D721Med (cell line): ENCODE data around the gene ZCCHC14.
"Not testable (repeated sequence)": the region's sequence is repeated elsewhere in the genome, so short reads cannot be mapped to it uniquely, and the experiment has no call there.

Source experiments
- DNase-seq: peaks from one replicate; pipeline ENCODE4 v3.0.0; 2011; ENCODE audit warnings: low spot score; ENCODE audit not compliant: insufficient read length
- FAIRE-seq: peaks from 2 replicates; lab custom pipeline; 2011; peaks lifted over from hg19 to GRCh38; lab: Jason Lieb, UNC
- TF ChIP-seq, protein P1 (sequence below): IDR thresholded peaks from 2 replicates; pipeline ENCODE4 v1.5.1; 2012; ENCODE audit warnings: mild to moderate bottlenecking, control low read depth; ENCODE audit not compliant: insufficient read depth; ENCODE audit errors: missing control alignments

The ZCCHC14 gene

DNA sequence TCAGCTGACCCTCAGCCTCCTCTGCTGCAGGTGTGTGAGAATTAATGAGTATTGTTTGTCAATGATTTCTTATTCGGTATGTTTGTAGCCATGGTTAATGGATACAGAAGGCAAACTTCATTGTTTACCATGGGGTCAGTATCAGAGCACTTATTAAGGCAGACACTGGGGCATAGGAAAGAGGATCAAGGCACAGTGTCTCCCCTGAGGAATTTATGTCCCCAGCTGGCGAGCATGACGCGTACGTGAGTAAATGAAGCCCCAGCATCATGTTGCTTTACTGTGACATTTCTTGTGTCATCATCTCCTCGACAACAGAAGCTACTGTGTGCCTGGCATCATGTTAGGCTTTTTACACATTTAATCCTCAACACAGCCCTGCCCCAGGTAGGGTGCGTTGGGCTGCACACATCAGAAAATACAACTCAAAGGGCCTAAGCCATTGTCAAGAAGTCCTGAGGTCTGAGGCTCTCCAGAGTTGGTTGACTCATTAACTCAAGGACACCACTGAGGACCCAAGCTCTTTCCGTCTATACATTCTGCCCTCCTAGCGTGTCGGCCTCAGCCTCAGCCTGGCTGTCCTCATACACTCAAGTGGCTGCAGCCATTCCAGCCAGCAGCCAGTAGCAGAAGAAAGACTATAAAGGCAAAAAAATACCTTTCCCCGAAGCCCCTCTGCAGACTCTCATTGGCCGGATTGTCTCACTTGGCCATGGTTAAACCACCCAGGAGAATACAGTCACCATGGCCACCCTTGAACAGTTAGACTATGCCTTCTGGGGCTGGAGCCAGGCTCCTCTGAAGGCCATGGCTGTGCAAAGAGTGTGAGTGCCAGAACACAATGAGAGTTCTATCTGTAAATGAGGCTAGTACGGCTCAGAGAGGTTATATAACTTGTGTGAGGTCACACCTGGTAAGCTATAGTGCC lies 13.9 kb upstream of the ZCCHC14 start:
- TF ChIP-seq, protein P1, sequence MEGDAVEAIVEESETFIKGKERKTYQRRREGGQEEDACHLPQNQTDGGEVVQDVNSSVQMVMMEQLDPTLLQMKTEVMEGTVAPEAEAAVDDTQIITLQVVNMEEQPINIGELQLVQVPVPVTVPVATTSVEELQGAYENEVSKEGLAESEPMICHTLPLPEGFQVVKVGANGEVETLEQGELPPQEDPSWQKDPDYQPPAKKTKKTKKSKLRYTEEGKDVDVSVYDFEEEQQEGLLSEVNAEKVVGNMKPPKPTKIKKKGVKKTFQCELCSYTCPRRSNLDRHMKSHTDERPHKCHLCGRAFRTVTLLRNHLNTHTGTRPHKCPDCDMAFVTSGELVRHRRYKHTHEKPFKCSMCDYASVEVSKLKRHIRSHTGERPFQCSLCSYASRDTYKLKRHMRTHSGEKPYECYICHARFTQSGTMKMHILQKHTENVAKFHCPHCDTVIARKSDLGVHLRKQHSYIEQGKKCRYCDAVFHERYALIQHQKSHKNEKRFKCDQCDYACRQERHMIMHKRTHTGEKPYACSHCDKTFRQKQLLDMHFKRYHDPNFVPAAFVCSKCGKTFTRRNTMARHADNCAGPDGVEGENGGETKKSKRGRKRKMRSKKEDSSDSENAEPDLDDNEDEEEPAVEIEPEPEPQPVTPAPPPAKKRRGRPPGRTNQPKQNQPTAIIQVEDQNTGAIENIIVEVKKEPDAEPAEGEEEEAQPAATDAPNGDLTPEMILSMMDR, result no peak
- DNase-seq (no peak), FAIRE-seq (no peak)

DNA sequence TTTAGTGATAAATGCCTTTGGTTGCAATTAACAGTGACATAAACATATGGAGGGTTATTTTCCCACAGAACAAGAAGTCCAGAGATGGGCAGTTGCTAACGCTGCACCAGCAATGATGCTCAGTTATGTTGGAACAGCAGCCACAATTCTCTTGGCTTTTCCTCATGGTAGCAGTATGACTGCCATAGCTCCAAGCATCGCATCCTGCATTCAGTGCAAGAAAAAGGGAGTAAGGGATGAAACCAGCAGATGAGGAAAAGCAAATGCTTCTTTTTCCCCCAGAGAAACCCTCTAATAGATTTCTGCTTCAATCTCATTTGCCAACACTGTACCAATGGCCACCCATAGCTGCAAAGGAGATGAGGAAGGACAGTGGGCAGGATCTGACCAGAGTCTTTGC lies 13.0 kb upstream of the ZCCHC14 start:
- TF ChIP-seq, protein P1, result no peak
- no peak for DNase-seq
- FAIRE-seq, result no peak

DNA sequence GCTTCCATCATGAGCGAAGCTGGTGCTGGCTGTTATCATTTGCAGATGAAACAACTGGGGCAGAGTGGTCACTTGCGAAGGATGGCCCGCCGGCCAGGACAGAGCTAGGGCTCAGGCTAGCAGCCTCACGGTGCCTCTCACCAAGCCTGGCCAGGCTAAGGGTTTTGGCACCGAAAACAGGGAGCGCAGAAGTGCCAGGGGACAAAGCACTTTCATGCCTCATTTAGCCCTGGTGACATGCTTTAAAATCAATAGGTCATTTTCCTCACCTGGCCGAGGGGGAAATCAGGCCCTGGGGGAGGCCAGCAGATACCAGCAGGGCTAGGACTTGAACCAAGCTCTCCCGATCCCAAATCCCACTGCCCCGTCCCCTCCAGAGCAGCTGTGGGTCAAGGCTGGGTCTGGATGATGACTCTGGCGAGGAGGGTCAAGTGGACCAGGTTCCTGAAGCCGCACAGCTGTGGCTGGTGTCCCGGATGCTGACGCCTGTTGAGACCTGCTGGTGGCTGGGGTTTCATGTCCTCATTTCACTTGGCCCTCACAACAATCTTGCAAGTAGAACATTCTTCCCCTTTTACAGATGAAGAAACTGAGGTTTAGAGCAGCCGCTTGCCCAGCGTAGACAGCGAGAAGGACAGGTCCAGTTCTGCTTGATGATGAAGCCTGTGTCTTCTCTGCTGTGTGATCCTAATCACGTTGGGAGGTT lies 10.6 kb upstream of the ZCCHC14 start:
- FAIRE-seq, DNase-seq: not testable (repeated sequence)

DNA sequence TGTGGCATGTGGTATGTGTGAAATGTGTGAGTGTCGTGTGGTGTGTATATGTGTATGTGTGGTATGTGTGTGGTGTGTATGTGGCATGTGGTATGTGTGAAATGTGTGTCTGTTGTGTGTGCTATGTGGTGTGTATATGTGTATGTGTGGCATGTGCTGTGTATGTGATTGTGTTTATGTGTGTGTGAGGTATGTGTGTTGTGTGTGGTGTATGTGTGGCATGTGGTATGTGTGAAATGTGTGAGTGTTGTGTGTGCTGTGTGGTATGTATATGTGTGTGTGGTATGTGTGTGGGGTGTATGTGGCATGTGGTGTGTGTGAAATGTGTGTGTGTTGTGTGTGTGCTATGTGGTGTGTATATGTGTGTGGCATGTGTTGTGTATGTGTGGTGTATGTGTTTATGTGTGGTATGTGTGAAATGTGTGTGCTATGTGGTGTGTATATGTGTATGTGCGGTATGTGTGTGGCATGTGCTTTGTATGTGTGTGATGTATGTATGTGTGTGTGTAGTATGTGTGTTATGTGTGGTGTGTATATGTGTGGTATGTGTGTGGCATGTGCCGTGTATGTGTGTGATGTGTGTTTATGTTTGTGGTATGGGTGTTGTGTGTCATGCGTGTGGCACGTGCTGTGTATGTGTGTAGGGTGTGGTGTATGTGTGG lies 9.6 kb upstream of the ZCCHC14 start:
- FAIRE-seq (no peak), DNase-seq (no peak)
- TF ChIP-seq, protein P1, result no peak

DNA sequence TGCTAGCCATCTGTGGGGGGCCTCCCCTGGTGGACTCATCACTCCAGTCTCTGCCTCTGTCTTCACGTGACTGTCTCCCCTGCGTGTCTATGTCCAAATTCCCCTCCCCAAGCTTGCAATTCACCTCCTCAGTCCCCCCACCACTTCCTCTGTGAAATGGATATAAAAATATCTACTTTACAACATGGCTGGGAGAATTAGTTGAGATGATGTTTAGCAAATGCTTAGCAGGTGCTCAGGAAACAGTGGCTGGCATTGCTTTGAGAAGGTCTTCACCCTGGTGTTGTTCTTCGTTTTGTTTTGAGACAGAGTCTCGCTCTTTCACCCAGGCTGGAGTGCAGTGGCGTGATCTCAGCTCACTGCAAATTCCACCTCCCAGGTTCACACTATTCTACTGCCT lies 8.3 kb upstream of the ZCCHC14 start:
- TF ChIP-seq, protein P1, result no peak
- FAIRE-seq, result no peak
- DNase-seq, result no peak

DNA sequence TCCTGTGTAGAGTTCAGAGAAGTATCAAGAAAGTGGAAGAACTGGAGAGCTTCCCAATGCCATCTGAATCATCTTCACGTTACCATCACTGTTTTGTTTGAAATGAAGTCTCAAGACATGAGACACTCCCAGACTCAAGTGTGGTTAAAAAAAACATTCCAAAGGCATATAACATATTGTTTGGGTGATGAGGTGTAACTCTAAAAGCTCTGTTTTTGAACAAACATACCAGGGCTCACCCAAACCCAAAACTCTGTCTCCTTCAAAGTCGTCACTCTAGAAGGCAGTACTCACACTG lies 6.3 kb upstream of the ZCCHC14 start:
- DNase-seq (no peak), FAIRE-seq (no peak)

More for the DNA sequence above, 6.3 kb upstream of the ZCCHC14 start:
- TF ChIP-seq, protein P1, result no peak
